GM19455 (cell line): Measurements from ENCODE around the gene SSR2.
A peak's percentile ranks its signal among the peaks of the same experiment; 100 is the strongest.
"Not testable (repeated sequence)": the region's sequence is repeated elsewhere in the genome, so short reads cannot be mapped to it uniquely, and the experiment has no call there.

Source experiments
- ATAC-seq: cut with Tn5 transposase; IDR thresholded peaks from one replicate; pipeline ENCODE4 v1.9.1; 2021; ENCODE audit not compliant: unreplicated experiment

Gene SSR2

GRCh38 chr1:155996166-155996565 lies 24.6 kb downstream of the SSR2 start:
- ATAC-seq: no peak

- no peak for ATAC-seq
Observed at GRCh38 chr1:155993595-155993994, 27.2 kb downstream of the SSR2 start.

- no peak for ATAC-seq
Observed at GRCh38 chr1:155990005-155990739, 30.6 kb downstream of the SSR2 start.

- peak; percentile 55 for ATAC-seq
Observed at GRCh38 chr1:155989242-155990004, 31.3 kb downstream of the SSR2 start.

- not testable (repeated sequence) for ATAC-seq
Observed at GRCh38 chr1:155984903-155985645, 35.7 kb downstream of the SSR2 start.

GRCh38 chr1:155984341-155984740 lies 36.4 kb downstream of the SSR2 start:
- ATAC-seq: no peak

GRCh38 chr1:155983191-155984024 lies 37.3 kb downstream of the SSR2 start:
- no peak for ATAC-seq

GRCh38 chr1:155982106-155982505 lies 38.6 kb downstream of the SSR2 start:
- ATAC-seq: no peak

GRCh38 chr1:155981266-155982088 lies 39.3 kb downstream of the SSR2 start:
- ATAC-seq: no peak

GRCh38 chr1:155979597-155980343 lies 41.0 kb downstream of the SSR2 start:
- ATAC-seq: no peak

- ATAC-seq: no peak
Observed at GRCh38 chr1:155978973-155979429, 41.8 kb downstream of the SSR2 start.

GRCh38 chr1:155978325-155978972 lies 42.3 kb downstream of the SSR2 start, which contains the start of gene ARHGEF2:
TSS of gene ARHGEF2 (minus strand) at chr1:155978547. CDS start at chr1:155978427, 120 bp downstream.
- ATAC-seq: peak; percentile 57

- no peak for ATAC-seq
Observed at GRCh38 chr1:155977690-155978324, 42.9 kb downstream of the SSR2 start.

- no peak for ATAC-seq
Observed at GRCh38 chr1:155976913-155977689, 43.6 kb downstream of the SSR2 start.

- ATAC-seq: no peak
Observed at GRCh38 chr1:155976062-155976912, 44.5 kb downstream of the SSR2 start.

GRCh38 chr1:155975375-155976061 lies 45.2 kb downstream of the SSR2 start:
- ATAC-seq: no peak
